Gastrocnemius medialis (tissue), 4 donors: Measurements from ENCODE around the gene SNX11.

Source experiments
- CTCF ChIP-seq, 5 experiments: fragments of 450-650 bp in 3 of 5; fragments of 200-600 bp in 2 of 5; sonication (generic) in 2 of 5; IDR thresholded peaks in 4 of 5; conservative IDR thresholded peaks in 1 of 5; 1 replicate in 4 of 5; 2 replicates in 1 of 5; pipeline ENCODE4 v1.5.1; 2016 to 2019; ENCODE audit warnings: antibody characterized with exemption in 5 of 5, mild to moderate bottlenecking in 3 of 5, moderate library complexity in 3 of 5
- POLR2A ChIP-seq, 2 donors: fragments of 450-650 bp; IDR thresholded peaks; one replicate each; pipeline ENCODE4 v1.6.1; 2017; ENCODE audit warnings: antibody characterized with exemption in 2 of 2, mild to moderate bottlenecking in 2 of 2, moderate library complexity in 2 of 2

DNA sequence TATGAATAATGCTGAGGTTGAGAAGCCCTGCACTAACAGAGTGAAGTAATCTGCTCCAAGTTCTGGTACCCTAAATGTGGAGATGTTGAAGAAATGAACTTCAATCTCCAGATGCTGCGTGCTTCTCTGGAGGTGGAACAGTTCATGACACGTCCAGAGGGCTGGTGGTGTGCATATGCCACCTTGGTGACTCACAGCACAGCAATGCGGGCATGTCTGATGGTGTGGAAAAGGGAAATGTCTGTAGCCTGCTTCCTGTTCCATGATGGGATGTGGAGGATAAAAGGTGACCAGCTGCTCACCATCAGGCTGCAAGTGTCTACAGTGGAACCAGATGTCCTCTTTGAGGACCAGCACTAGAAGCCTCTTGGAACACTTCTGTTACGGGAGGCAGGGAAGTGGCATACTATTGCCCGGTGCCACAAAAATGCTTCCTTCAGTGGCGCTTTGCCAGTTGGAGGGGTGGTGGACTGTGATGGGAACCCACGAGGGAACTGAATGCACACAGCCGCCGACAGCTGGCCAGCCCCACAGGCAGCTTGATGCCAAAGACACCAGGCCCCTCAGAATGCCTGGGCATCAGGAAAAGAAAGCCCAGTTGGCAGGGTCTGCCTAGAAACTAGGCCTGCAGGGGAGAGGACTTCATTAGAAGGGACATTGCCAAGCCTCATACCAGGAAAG lies 19.9 kb downstream of the SNX11 start:
- TF ChIP-seq CTCF (IDR thresholded peaks at IDR 0.05 in 4 of 5, conservative IDR thresholded peaks at IDR 0.05 in 1 of 5) (no peak), POLR2A (IDR thresholded peaks at IDR 0.05) (no peak)
